Ascending aorta (tissue), 2 donors: Measurements from ENCODE around the gene FOXF1. TPM values are rescaled to one million over a fixed set of nuclear protein-coding genes. Genes with fewer than 3 reads are reported as not detected.
A peak's percentile ranks its signal among the peaks of the same experiment; 100 is the strongest.

Source experiments
- DNase-seq, 2 donors: peaks; one replicate each; pipeline ENCODE4 v3.0.0-alpha.2; 2019; ENCODE audit warnings: low spot score in 2 of 2
- H3K27ac ChIP-seq, 2 donors: fragments of 200-600 bp; sonication (generic); one replicate each; pipeline ENCODE4 v1.5.1; 2016 to 2017; ENCODE audit warnings: mild to moderate bottlenecking in 1 of 2
- H3K27me3 ChIP-seq: fragments of 200-600 bp; sonication (generic); one replicate; pipeline ENCODE4 v1.5.1; 2017
- H3K36me3 ChIP-seq, 2 donors: fragments of 200-600 bp; sonication (generic); one replicate each; pipeline ENCODE4 v1.5.1; 2016
- H3K4me1 ChIP-seq, 2 donors: fragments of 200-600 bp; sonication (generic); one replicate each; pipeline ENCODE4 v1.5.1; 2016 to 2017; ENCODE audit warnings: mild to moderate bottlenecking in 1 of 2
- H3K4me3 ChIP-seq, 2 donors: fragments of 200-600 bp; sonication (generic); one replicate each; pipeline ENCODE4 v1.5.1; 2016 to 2017; ENCODE audit warnings: mild to moderate bottlenecking in 1 of 2
- H3K9me3 ChIP-seq, 2 donors: fragments of 200-600 bp; sonication (generic); one replicate each; pipeline ENCODE4 v1.5.1; 2016
- CTCF ChIP-seq, 3 experiments: fragments of 200-600 bp in 2 of 3; fragments of 450-650 bp in 1 of 3; sonication (generic) in 2 of 3; IDR thresholded peaks; one replicate each; pipeline ENCODE4 v1.5.1; 2016 to 2019; ENCODE audit warnings: antibody characterized with exemption in 3 of 3, mild to moderate bottlenecking in 1 of 3, moderate library complexity in 1 of 3
- intact Hi-C: fragments of 100-400 bp; cut with DNase I; formaldehyde crosslinking; loops from one replicate; pipeline ENCODE4 v1.15.1; 2023
- total RNA-seq: library from RNA; depleted of rRNA; stranded (reverse); fragments of >200 nt; gene quantifications from one replicate; pipeline ENCODE4 v1.1.0, GENCODE V29; 2016

FOXF1 gene
- total RNA-seq, 1 donor from 2014 or later = 3.2 TPM

GRCh38 chr16:86559802-86560305, 49.5 kb downstream of the FOXF1 start:
- no peak overlapping the region for H3K4me3 ChIP-seq
- no peaks in the 10 kb centered on the region for H3K36me3 ChIP-seq
- DNase-seq = no peak
- H3K4me1 ChIP-seq = peaks cover 3 to 8% of the 10 kb centered on the region in 2 donors
- TF ChIP-seq CTCF (IDR thresholded peaks at IDR 0.05) = no peak
- H3K27me3 ChIP-seq = no peaks in the 10 kb centered on the region
- no peak overlapping the region for H3K27ac ChIP-seq
- no peaks in the 10 kb centered on the region for H3K9me3 ChIP-seq
- intact Hi-C loops = loop anchor here (5.0 kb wide), 2 partner anchors 737 to 1022 kb away; no protein-coding TSS in a partner anchor

GRCh38 chr16:86562356-86562755, 52.0 kb downstream of the FOXF1 start:
- Histone ChIP-seq H3K9me3 (no peaks in the 10 kb centered on the region), H3K4me3 (no peak overlapping the region), H3K4me1 (peaks cover 0 to 4% of the 10 kb centered on the region in 2 donors), H3K27ac (no peak overlapping the region), H3K36me3 (no peaks in the 10 kb centered on the region), H3K27me3 (no peaks in the 10 kb centered on the region)
- intact Hi-C loops = loop anchor here (5.0 kb wide), 1 partner anchor 735 kb away; no protein-coding TSS in a partner anchor
- peak in 1 of 2 donors; percentile 54 for DNase-seq
- no peak for TF ChIP-seq CTCF (IDR thresholded peaks at IDR 0.05)

GRCh38 chr16:86563469-86564345, 53.4 kb downstream of the FOXF1 start:
- H3K27ac ChIP-seq = peak overlapping the region; percentile 91 to 98
- intact Hi-C loops = loop anchor here (1.0 to 5.0 kb wide), 6 partner anchors 15 to 734 kb away; partner anchors contain the start of gene FOXL1
- peaks cover 0 to 4% of the 10 kb centered on the region in 2 donors for H3K4me1 ChIP-seq
- DNase-seq = peak; percentile 70 to 97
- no peaks in the 10 kb centered on the region for H3K36me3 ChIP-seq
- H3K27me3 ChIP-seq = no peaks in the 10 kb centered on the region
- no peaks in the 10 kb centered on the region for H3K9me3 ChIP-seq
- H3K4me3 ChIP-seq = peak overlapping the region; percentile 76 to 79
- TF ChIP-seq CTCF (IDR thresholded peaks at IDR 0.05) = peak; percentile 100

Other genes starting within 250 kb of the FOXF1 start
- 44.1 TPM for gene MTHFSD, start 44.7 kb downstream of the FOXF1 start, total RNA-seq
- 57.2 TPM for gene FOXC2, start 56.3 kb downstream of the FOXF1 start, total RNA-seq
- 35.7 TPM for gene FOXL1, start 68.0 kb downstream of the FOXF1 start, total RNA-seq